Activated CD4-positive, CD25-positive, alpha-beta regulatory T cell (primary cell): ENCODE data around the gene TMEM156.

Experiments used
- DNase-seq, 4 experiments: peaks; one replicate each; lab custom pipeline; 2025; lab: John Stamatoyannopoulos, UW

TMEM156 gene

GRCh38 chr4:38925492-38926413, 106.5 kb downstream of the TMEM156 start:
- no peak for DNase-seq

DNA sequence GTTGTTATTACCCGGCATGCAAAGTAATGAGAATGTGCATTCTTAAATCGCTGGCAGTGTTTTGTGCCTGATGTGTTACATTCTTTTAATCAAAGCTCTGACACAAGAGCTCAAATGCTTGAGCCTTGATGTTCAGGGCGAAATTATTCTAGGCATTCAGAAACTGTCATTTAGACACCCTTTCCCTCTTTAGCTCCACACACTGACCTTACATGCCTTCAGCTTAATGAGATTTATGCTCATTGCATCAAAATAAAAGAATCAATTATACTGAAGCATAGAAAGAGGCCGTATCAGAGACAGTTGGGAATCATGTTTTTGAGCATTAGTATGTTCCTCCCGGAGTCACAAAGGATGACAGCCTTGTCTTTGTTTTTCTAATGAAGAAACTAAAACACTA, 107.9 kb downstream of the TMEM156 start:
- DNase-seq: no peak

GRCh38 chr4:38923746-38924145, 108.5 kb downstream of the TMEM156 start:
- DNase-seq: no peak

DNA sequence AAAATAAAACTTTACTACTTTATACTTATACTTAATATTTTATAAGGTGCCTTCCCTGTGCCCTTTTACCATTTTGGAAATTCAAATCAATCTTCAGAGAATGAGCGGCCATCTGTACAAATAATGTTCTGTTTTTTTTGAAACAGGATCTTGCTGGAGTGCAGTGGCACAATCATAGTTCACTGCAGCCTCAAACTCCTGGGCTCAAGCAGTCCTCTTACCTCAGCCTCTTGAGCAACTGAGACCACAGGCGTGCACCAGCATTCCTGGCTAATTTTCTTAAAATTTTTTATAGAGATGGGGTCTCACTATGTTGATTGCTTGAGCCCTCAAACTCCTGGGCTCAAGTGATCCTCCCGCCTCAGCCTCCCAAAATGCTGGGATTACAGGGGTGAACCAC, 111.1 kb downstream of the TMEM156 start:
- no peak for DNase-seq

DNA sequence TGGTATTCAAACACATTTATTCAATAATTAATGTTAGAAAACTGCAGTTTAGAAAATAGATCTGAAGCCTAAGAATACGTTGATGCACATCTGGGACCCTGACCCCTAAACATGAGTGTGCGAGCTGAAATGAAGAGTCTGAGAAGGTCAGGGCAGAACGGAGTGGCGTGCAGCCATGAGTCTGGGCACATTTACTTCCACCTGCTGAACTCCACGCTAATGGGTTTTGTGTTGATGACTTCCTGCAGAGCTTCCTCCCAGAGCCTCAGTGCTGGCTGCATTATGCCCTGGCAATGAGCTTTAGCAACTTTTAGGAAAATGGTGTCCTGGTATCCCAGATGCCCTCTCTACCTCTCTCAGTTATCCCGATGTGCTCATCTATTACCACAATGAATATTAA, 111.5 kb downstream of the TMEM156 start:
- no peak for DNase-seq

DNA sequence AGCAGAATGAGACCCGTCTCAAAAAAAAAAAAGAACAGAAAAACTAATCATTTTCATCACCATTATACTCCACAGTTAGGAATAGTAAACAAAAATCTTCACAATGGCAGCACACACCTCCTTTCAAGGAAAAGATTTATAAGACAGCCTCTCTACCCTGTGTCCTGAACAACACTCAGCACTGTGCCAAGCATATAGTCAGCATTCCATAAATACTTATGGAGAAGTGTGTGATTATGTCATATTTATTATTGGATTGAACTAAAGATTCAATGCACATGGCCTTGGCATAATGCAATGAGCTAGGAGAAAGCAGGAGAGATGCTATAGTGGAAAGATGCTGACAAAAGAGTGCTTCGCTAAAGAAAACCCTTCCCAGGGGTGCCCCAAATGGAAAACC, 112.0 kb downstream of the TMEM156 start:
- no peak for DNase-seq

DNA sequence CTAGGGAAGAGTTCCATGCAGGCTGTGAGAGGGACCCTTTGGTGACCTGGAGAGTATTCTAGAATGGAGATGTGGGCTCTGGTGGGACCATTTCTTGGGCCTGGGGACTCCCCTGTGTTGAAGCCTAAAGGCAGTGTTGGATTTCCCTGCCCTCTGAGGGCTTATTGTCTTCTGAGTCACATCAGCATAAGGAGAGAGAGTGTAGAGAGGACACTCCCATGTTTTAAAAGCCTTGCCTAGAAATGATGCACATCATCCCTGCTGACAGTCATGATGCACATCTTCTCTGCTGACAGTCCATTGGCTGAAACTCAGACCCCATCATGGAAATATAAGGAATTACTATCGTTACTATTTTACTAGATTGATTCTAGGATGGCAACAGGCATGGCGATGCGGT, 112.7 kb downstream of the TMEM156 start:
- DNase-seq: no peak

GRCh38 chr4:38917481-38918025, 114.7 kb downstream of the TMEM156 start:
- DNase-seq: no peak
